ENCODE data around the gene IL4. TPM values are rescaled to one million over a fixed set of nuclear protein-coding genes. Genes with fewer than 3 reads are reported as not detected.

Gene IL4
- total RNA-seq, result 1 to 10 TPM in 1 of 3 donors, not detected in 2; 8.1 TPM
- not detected for total RNA-seq (2013)

DNA sequence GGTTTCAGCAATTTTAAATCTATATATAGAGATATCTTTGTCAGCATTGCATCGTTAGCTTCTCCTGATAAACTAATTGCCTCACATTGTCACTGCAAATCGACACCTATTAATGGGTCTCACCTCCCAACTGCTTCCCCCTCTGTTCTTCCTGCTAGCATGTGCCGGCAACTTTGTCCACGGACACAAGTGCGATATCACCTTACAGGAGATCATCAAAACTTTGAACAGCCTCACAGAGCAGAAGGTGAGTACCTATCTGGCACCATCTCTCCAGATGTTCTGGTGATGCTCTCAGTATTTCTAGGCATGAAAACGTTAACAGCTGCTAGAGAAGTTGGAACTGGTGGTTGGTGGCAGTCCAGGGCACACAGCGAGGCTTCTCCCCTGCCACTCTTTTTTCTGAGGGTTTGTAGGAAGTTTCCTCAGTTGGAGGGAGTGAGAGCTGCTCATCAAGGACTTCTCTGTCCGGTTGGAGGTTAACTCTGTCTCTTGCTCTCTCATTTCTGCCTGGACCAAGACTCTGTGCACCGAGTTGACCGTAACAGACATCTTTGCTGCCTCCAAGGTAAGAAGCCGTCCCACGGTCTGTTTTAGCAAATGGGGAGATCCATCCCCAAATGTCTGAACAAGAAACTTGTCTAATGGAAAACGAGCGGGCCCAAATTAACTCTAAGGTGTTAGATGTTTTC lies at the start of gene IL4:
TSS of gene IL4 (plus strand) at position 51 of the 692 bp plus-strand sequence. CDS start at position 113, 62 bp downstream.
- H3K4me1 ChIP-seq (ENCODE audit: control insufficient read depth, insufficient read depth, low read length), result peaks cover 12% of the 10 kb centered on the region
- no peak within 1 kb of the TSS for H3K4me3 Mint-ChIP-seq
- H3K4me3 ChIP-seq (ENCODE audit: low read length), result no peak within 1 kb of the TSS
- peaks cover 4 to 11% of the 10 kb centered on the region in 2 donors for H3K27me3 Mint-ChIP-seq (ENCODE audit: low read depth in 2 of 2)
- H3K36me3 Mint-ChIP-seq, result no peaks in the 10 kb centered on the region
- H3K27ac Mint-ChIP-seq, result no peak within 1 kb of the TSS
- intact Hi-C loops (cut with micrococcal nuclease), result no loop called here
- H3K9me3 Mint-ChIP-seq, result no peaks in the 10 kb centered on the region
- H3K27ac ChIP-seq (ENCODE audit: low read length), result no peak within 1 kb of the TSS
- peaks cover 0 to 10% of the 10 kb centered on the region in 2 donors for H3K4me1 Mint-ChIP-seq
- no peak for TF ChIP-seq CTCF (IDR thresholded peaks at IDR 0.05)
- DNase-seq (no peak), ATAC-seq (no peak)
- 88% methylated on average over 14 of the region's 14 CpGs for WGBS (ENCODE audit: insufficient coverage)
- H3K9me3 ChIP-seq (ENCODE audit: control insufficient read depth, insufficient read depth, low read length), result no peaks in the 10 kb centered on the region
- no peaks in the 10 kb centered on the region for H3K27me3 ChIP-seq (ENCODE audit: control insufficient read depth, insufficient read depth, low read length)
- no peaks in the 10 kb centered on the region for H3K36me3 ChIP-seq (ENCODE audit: control insufficient read depth, insufficient read depth, low read length)

- H3K27ac Mint-ChIP-seq, result no peak overlapping the region
Observed at GRCh38 chr5:132627470-132627869, 46.3 kb upstream of the IL4 start.

DNA sequence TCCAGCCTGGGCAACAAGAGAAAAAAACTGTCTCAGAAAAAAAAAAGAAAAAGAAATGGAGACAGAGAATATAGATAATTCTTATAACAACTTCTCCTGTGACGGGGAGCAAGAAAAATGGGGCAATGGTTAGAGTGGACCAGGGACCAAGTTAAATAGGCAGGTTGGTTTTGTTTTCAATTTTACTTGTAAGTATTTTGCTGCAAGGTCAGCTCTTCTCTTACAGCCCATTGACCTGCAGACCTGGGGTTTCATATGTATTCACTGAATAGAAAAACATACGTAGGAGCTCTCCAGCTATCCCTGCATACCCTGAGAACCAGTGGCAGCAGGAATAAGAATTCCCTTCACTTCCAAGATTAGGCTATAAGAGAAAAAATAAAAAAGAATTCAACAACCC lies 45.0 kb upstream of the IL4 start:
- WGBS (ENCODE audit: insufficient coverage), result 86% methylated on average over 2 of the region's 2 CpGs
- no peaks in the 10 kb centered on the region for H3K27me3 Mint-ChIP-seq (ENCODE audit: low read depth in 2 of 2)
- no peaks in the 10 kb centered on the region for H3K9me3 Mint-ChIP-seq
- TF ChIP-seq CTCF (IDR thresholded peaks at IDR 0.05), result no peak
- Histone ChIP-seq H3K4me3 (ENCODE audit: low read length) (no peak overlapping the region), H3K9me3 (ENCODE audit: control insufficient read depth, insufficient read depth, low read length) (no peaks in the 10 kb centered on the region), H3K27ac (ENCODE audit: low read length) (no peak overlapping the region), H3K27me3 (ENCODE audit: control insufficient read depth, insufficient read depth, low read length) (no peaks in the 10 kb centered on the region), H3K4me1 (ENCODE audit: control insufficient read depth, insufficient read depth, low read length) (no peaks in the 10 kb centered on the region), H3K36me3 (ENCODE audit: control insufficient read depth, insufficient read depth, low read length) (peaks cover 8% of the 10 kb centered on the region)
- H3K27ac Mint-ChIP-seq, result no peak overlapping the region
- ATAC-seq, result no peak
- H3K4me3 Mint-ChIP-seq, result no peak overlapping the region
- DNase-seq, result no peak
- intact Hi-C loops (cut with micrococcal nuclease), result no loop called here
- no peaks in the 10 kb centered on the region for H3K36me3 Mint-ChIP-seq
- H3K4me1 Mint-ChIP-seq, result peaks cover 0 to 7% of the 10 kb centered on the region in 2 donors

More at GRCh38 chr5:132627470-132627869, 46.3 kb upstream of the IL4 start:
- ATAC-seq (no peak), DNase-seq (no peak)
- no peaks in the 10 kb centered on the region for H3K9me3 Mint-ChIP-seq
- WGBS (ENCODE audit: insufficient coverage), result 92% methylated on average over 2 of the region's 2 CpGs
- no peak overlapping the region for H3K4me3 ChIP-seq (ENCODE audit: low read length)
- no peaks in the 10 kb centered on the region for H3K27me3 Mint-ChIP-seq (ENCODE audit: low read depth in 2 of 2)
- no peaks in the 10 kb centered on the region for H3K4me1 ChIP-seq (ENCODE audit: control insufficient read depth, insufficient read depth, low read length)
- no peak overlapping the region for H3K27ac ChIP-seq (ENCODE audit: low read length)
- intact Hi-C loops (cut with micrococcal nuclease), result no loop called here
- peaks cover 0 to 7% of the 10 kb centered on the region in 2 donors for H3K4me1 Mint-ChIP-seq
- peaks cover 9% of the 10 kb centered on the region for H3K36me3 Mint-ChIP-seq
- no peaks in the 10 kb centered on the region for H3K27me3 ChIP-seq (ENCODE audit: control insufficient read depth, insufficient read depth, low read length)
- H3K9me3 ChIP-seq (ENCODE audit: control insufficient read depth, insufficient read depth, low read length), result no peaks in the 10 kb centered on the region
- H3K36me3 ChIP-seq (ENCODE audit: control insufficient read depth, insufficient read depth, low read length), result peaks cover 18% of the 10 kb centered on the region
- H3K4me3 Mint-ChIP-seq, result no peak overlapping the region
- TF ChIP-seq CTCF (IDR thresholded peaks at IDR 0.05), result no peak
